ENCODE data around the gene SLC1A5. TPM values are rescaled to one million over a fixed set of nuclear protein-coding genes. Genes with fewer than 3 reads are reported as not detected.
"Not testable (repeated sequence)": the region's sequence is repeated elsewhere in the genome, so short reads cannot be mapped to it uniquely, and the experiment has no call there.

SLC1A5 gene
- total RNA-seq = 10 to 100 TPM; 13.6 to 15.9 TPM
- total RNA-seq = 72.9 to 226 reads per million in 2 donors

GRCh38 chr19:46788262-46788967 is at the start of gene SLC1A5:
Gene SLC1A5, minus strand, starts transcription at chr19:46788594. Its CDS starts 629 bp downstream, at chr19:46787965.
- Mint-ChIP-seq H3K27ac (peak within 1 kb of the TSS; percentile 94), H3K4me3 (peak within 1 kb of the TSS; percentile 95), H3K4me1 (peaks cover 50% of the 10 kb centered on the region), H3K36me3 (ENCODE audit: low read depth) (no peaks in the 10 kb centered on the region), H3K27me3 (no peaks in the 10 kb centered on the region)
- peak; percentile 89 for ATAC-seq
- peak; percentile 92 to 97 (median 96) for DNase-seq
- H3K9me3 ChIP-seq (ENCODE audit: control insufficient read depth, low read length, poor library complexity, severe bottlenecking) = no peaks in the 10 kb centered on the region

- no peaks in the 10 kb centered on the region for H3K27me3 Mint-ChIP-seq
- H3K4me3 Mint-ChIP-seq = no peak overlapping the region
- peaks cover 11% of the 10 kb centered on the region for H3K36me3 Mint-ChIP-seq (ENCODE audit: low read depth)
- peaks cover 2% of the 10 kb centered on the region for H3K4me1 Mint-ChIP-seq
- no peak overlapping the region for H3K27ac Mint-ChIP-seq
- DNase-seq = no peak
- no peaks in the 10 kb centered on the region for H3K9me3 ChIP-seq (ENCODE audit: control insufficient read depth, low read length, poor library complexity, severe bottlenecking)
- no peak for ATAC-seq
Measured at GRCh38 chr19:46838160-46838559, 49.8 kb upstream of the SLC1A5 start.

GRCh38 chr19:46834984-46835383 is 46.6 kb upstream of the SLC1A5 start:
- no peaks in the 10 kb centered on the region for H3K9me3 ChIP-seq (ENCODE audit: control insufficient read depth, low read length, poor library complexity, severe bottlenecking)
- ATAC-seq (no peak), DNase-seq (no peak)
- peaks cover 7% of the 10 kb centered on the region for H3K27me3 Mint-ChIP-seq
- no peak overlapping the region for H3K4me3 Mint-ChIP-seq
- peaks cover 8% of the 10 kb centered on the region for H3K36me3 Mint-ChIP-seq (ENCODE audit: low read depth)
- no peak overlapping the region for H3K27ac Mint-ChIP-seq
- H3K4me1 Mint-ChIP-seq = no peaks in the 10 kb centered on the region

- Mint-ChIP-seq H3K36me3 (ENCODE audit: low read depth) (peaks cover 8% of the 10 kb centered on the region), H3K27me3 (peaks cover 7% of the 10 kb centered on the region), H3K27ac (no peak overlapping the region), H3K4me1 (peaks cover 2% of the 10 kb centered on the region), H3K4me3 (no peak overlapping the region)
- no peak for DNase-seq
- ATAC-seq = no peak
- no peaks in the 10 kb centered on the region for H3K9me3 ChIP-seq (ENCODE audit: control insufficient read depth, low read length, poor library complexity, severe bottlenecking)
Measured at GRCh38 chr19:46834121-46834520, 45.7 kb upstream of the SLC1A5 start.

GRCh38 chr19:46830864-46831263 is 42.5 kb upstream of the SLC1A5 start:
- Mint-ChIP-seq H3K4me1 (peaks cover 2% of the 10 kb centered on the region), H3K36me3 (ENCODE audit: low read depth) (peaks cover 2% of the 10 kb centered on the region), H3K27me3 (peaks cover 7% of the 10 kb centered on the region), H3K27ac (no peak overlapping the region), H3K4me3 (no peak overlapping the region)
- H3K9me3 ChIP-seq (ENCODE audit: control insufficient read depth, low read length, poor library complexity, severe bottlenecking) = no peaks in the 10 kb centered on the region
- ATAC-seq = no peak
- no peak for DNase-seq

- H3K27me3 Mint-ChIP-seq = peaks cover 7% of the 10 kb centered on the region
- ATAC-seq (no peak), DNase-seq (no peak)
- no peak overlapping the region for H3K4me3 Mint-ChIP-seq
- H3K27ac Mint-ChIP-seq = no peak overlapping the region
- peaks cover 5% of the 10 kb centered on the region for H3K4me1 Mint-ChIP-seq
- peaks cover 2% of the 10 kb centered on the region for H3K36me3 Mint-ChIP-seq (ENCODE audit: low read depth)
- H3K9me3 ChIP-seq (ENCODE audit: control insufficient read depth, low read length, poor library complexity, severe bottlenecking) = no peaks in the 10 kb centered on the region
Measured at GRCh38 chr19:46828484-46828883, 40.1 kb upstream of the SLC1A5 start.

- no peak for ATAC-seq
- Mint-ChIP-seq H3K27me3 (peaks cover 1% of the 10 kb centered on the region), H3K36me3 (ENCODE audit: low read depth) (peaks cover under 1% of the 10 kb centered on the region), H3K4me3 (no peak overlapping the region), H3K27ac (peak overlapping the region; percentile 70), H3K4me1 (peaks cover 11% of the 10 kb centered on the region)
- no peak for DNase-seq
- H3K9me3 ChIP-seq (ENCODE audit: control insufficient read depth, low read length, poor library complexity, severe bottlenecking) = no peaks in the 10 kb centered on the region
Measured at GRCh38 chr19:46825731-46826055, 37.3 kb upstream of the SLC1A5 start.

GRCh38 chr19:46824890-46825730 is 36.7 kb upstream of the SLC1A5 start:
- H3K27me3 Mint-ChIP-seq = no peaks in the 10 kb centered on the region
- H3K4me1 Mint-ChIP-seq = peaks cover 15% of the 10 kb centered on the region
- H3K4me3 Mint-ChIP-seq = no peak overlapping the region
- H3K36me3 Mint-ChIP-seq (ENCODE audit: low read depth) = no peaks in the 10 kb centered on the region
- ATAC-seq (no peak), DNase-seq (no peak)
- H3K27ac Mint-ChIP-seq = peak overlapping the region; percentile 70
- no peaks in the 10 kb centered on the region for H3K9me3 ChIP-seq (ENCODE audit: control insufficient read depth, low read length, poor library complexity, severe bottlenecking)

GRCh38 chr19:46823049-46823448 is 34.7 kb upstream of the SLC1A5 start:
- Mint-ChIP-seq H3K4me1 (peaks cover 16% of the 10 kb centered on the region), H3K4me3 (no peak overlapping the region), H3K27me3 (no peaks in the 10 kb centered on the region), H3K36me3 (ENCODE audit: low read depth) (no peaks in the 10 kb centered on the region), H3K27ac (no peak overlapping the region)
- DNase-seq = no peak
- no peak for ATAC-seq
- H3K9me3 ChIP-seq (ENCODE audit: control insufficient read depth, low read length, poor library complexity, severe bottlenecking) = no peaks in the 10 kb centered on the region

- H3K4me1 Mint-ChIP-seq = peaks cover 16% of the 10 kb centered on the region
- not testable (repeated sequence) for ATAC-seq
Measured at GRCh38 chr19:46822410-46822787, 34.0 kb upstream of the SLC1A5 start.

GRCh38 chr19:46821512-46822409 is 33.4 kb upstream of the SLC1A5 start:
- H3K36me3 Mint-ChIP-seq (ENCODE audit: low read depth) = no peaks in the 10 kb centered on the region
- peaks cover 18% of the 10 kb centered on the region for H3K4me1 Mint-ChIP-seq

More at GRCh38 chr19:46822410-46822787, 34.0 kb upstream of the SLC1A5 start:
- not testable (repeated sequence) for DNase-seq; H3K36me3 Mint-ChIP-seq (ENCODE audit: low read depth); H3K4me3 Mint-ChIP-seq; H3K27me3 Mint-ChIP-seq; H3K9me3 ChIP-seq (ENCODE audit: control insufficient read depth, low read length, poor library complexity, severe bottlenecking)
- H3K27ac Mint-ChIP-seq = peak overlapping the region; percentile 61

GRCh38 chr19:46818812-46819211 is 30.4 kb upstream of the SLC1A5 start:
- Mint-ChIP-seq H3K27ac (peak overlapping the region; percentile 79), H3K4me3 (no peak overlapping the region)

More at GRCh38 chr19:46821512-46822409, 33.4 kb upstream of the SLC1A5 start:
- DNase-seq (peak; percentile 41 to 50 (median 45)), ATAC-seq (peak; percentile 95)
- Mint-ChIP-seq H3K4me3 (peak overlapping the region; percentile 33), H3K27me3 (no peaks in the 10 kb centered on the region), H3K27ac (peak overlapping the region; percentile 79)
- no peaks in the 10 kb centered on the region for H3K9me3 ChIP-seq (ENCODE audit: control insufficient read depth, low read length, poor library complexity, severe bottlenecking)

More at GRCh38 chr19:46818812-46819211, 30.4 kb upstream of the SLC1A5 start:
- H3K9me3 ChIP-seq (ENCODE audit: control insufficient read depth, low read length, poor library complexity, severe bottlenecking) = no peaks in the 10 kb centered on the region
- ATAC-seq (no peak), DNase-seq (no peak)
- Mint-ChIP-seq H3K36me3 (ENCODE audit: low read depth) (no peaks in the 10 kb centered on the region), H3K4me1 (peaks cover 17% of the 10 kb centered on the region), H3K27me3 (no peaks in the 10 kb centered on the region)

Measured in T-helper 17 cell (primary cell).